HG03457 (cell line): ENCODE measurements around the gene VAMP4.

ENCODE experiments used
- ATAC-seq: cut with Tn5 transposase; IDR thresholded peaks from one replicate; pipeline ENCODE4 v1.9.1; 2021; ENCODE audit warnings: moderate number of reproducible peaks; ENCODE audit not compliant: unreplicated experiment

Gene VAMP4

GRCh38 chr1:171653796-171654195, 88.1 kb downstream of the VAMP4 start:
- ATAC-seq, result no peak

GRCh38 chr1:171652234-171652822, 89.5 kb downstream of the VAMP4 start, which contains the start of gene MYOC:
TSS of gene MYOC (minus strand) at chr1:171652688. CDS start at chr1:171652611, 77 bp downstream.
- ATAC-seq, result no peak
